Measurements from ENCODE around the gene ATG16L2. TPM values are rescaled to one million over a fixed set of nuclear protein-coding genes. Genes with fewer than 3 reads are reported as not detected.

Gene ATG16L2
- total RNA-seq, 1 experiment from 2014 or later: 17.3 TPM

DNA sequence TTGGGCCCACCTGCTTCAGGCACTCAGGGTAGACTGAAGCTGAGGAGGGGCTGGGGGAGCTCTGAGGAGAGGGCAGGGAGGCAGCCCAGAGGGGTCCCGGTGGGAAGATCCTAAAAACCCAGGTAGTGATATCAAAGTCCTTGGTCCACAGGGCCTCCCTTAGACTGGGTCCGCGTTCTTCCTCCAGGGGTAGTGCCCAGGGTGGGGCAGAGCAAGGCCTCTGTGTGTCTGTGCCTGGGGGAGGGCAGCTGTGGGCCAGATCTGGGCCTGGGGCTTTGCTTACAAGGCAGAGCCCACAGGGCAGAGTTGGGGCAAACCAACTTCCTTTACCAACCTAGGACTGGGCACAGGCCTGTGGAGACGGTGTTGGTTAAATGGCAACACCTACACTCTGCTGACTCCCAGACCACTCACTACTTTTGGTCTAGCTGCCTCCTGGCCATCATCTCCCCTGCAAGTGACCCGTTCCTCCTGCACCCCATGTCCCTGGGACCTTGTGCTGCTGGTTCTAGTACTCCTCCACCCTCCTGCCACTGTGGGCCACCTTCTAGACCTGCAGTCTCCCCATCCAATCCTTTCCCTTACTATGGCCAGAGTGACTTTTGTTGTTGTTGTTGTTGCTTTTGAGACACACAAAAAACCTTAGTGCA is 15.8 kb downstream of the ATG16L2 start:
- Mint-ChIP-seq H3K4me1 (peaks cover 9 to 12% of the 10 kb centered on the region in 2 experiments), H3K9me3 (no peaks in the 10 kb centered on the region), H3K4me3 (no peak overlapping the region), H3K27me3 (ENCODE audit: low read depth) (peaks cover 4% of the 10 kb centered on the region; the same call in 1 of the 2 replicates), H3K27ac (peak overlapping the region in 1 of 3 experiments; percentile 49; a peak in 2 of 7 replicates), H3K36me3 (ENCODE audit: insufficient read depth in 1 of 3, low read depth in 3 of 3) (peaks cover 0 to 2% (median 0%) of the 10 kb centered on the region in 3 experiments; a peak in 2 of 7 replicates)
- H3K18ac ChIP-seq (ENCODE audit: insufficient read length, low read depth, low read length): no peak overlapping the region
- no peaks in the 10 kb centered on the region for H3K27me3 ChIP-seq (ENCODE audit: insufficient read depth, low read length)
- no peaks in the 10 kb centered on the region for H3K4me1 ChIP-seq (ENCODE audit: insufficient read depth, low read length)
- H3K4ac ChIP-seq (ENCODE audit: low read depth, low read length): no peak overlapping the region
- no peak overlapping the region for H3K56ac ChIP-seq (ENCODE audit: insufficient read length, low read depth, low read length)
- H2BK5ac ChIP-seq (ENCODE audit: insufficient read length, low read length): no peak overlapping the region
- H4K91ac ChIP-seq (ENCODE audit: insufficient read length, low read depth, low read length): no peak overlapping the region
- H2AFZ ChIP-seq (ENCODE audit: low read length): no peak overlapping the region
- H4K20me1 ChIP-seq (ENCODE audit: control insufficient read depth, insufficient read depth, insufficient read length): no peaks in the 10 kb centered on the region
- H2BK20ac ChIP-seq (ENCODE audit: low read depth, low read length, poor library complexity, severe bottlenecking): no peak overlapping the region
- H3K14ac ChIP-seq (ENCODE audit: insufficient read depth, low read length): no peak overlapping the region
- no peak overlapping the region for H2BK120ac ChIP-seq (ENCODE audit: low read depth, low read length, poor library complexity, severe bottlenecking)
- H3K79me1 ChIP-seq (ENCODE audit: insufficient read depth, low read depth, low read length, poor library complexity, severe bottlenecking): no peaks in the 10 kb centered on the region
- WGBS (ENCODE audit: extremely low coverage, insufficient read length, low lambda C conversion rate): no CpG with 5 or more reads among the region's 5 CpGs
- no peak overlapping the region for H4K5ac ChIP-seq (ENCODE audit: insufficient read length, low read depth, low read length)
- H3K23me2 ChIP-seq (ENCODE audit: insufficient read length, low read depth, low read length, poor library complexity, severe bottlenecking): no peaks in the 10 kb centered on the region
- no peak overlapping the region for H2BK12ac ChIP-seq (ENCODE audit: insufficient read length, low read depth, low read length)
- TF ChIP-seq, protein P1, sequence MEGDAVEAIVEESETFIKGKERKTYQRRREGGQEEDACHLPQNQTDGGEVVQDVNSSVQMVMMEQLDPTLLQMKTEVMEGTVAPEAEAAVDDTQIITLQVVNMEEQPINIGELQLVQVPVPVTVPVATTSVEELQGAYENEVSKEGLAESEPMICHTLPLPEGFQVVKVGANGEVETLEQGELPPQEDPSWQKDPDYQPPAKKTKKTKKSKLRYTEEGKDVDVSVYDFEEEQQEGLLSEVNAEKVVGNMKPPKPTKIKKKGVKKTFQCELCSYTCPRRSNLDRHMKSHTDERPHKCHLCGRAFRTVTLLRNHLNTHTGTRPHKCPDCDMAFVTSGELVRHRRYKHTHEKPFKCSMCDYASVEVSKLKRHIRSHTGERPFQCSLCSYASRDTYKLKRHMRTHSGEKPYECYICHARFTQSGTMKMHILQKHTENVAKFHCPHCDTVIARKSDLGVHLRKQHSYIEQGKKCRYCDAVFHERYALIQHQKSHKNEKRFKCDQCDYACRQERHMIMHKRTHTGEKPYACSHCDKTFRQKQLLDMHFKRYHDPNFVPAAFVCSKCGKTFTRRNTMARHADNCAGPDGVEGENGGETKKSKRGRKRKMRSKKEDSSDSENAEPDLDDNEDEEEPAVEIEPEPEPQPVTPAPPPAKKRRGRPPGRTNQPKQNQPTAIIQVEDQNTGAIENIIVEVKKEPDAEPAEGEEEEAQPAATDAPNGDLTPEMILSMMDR (conservative IDR thresholded peaks at IDR 0.05): no peak
- no peak overlapping the region for H2BK15ac ChIP-seq (ENCODE audit: low read depth, low read length)
- H2AK5ac ChIP-seq (ENCODE audit: insufficient read length, low read length): no peak overlapping the region
- H3K79me2 ChIP-seq (ENCODE audit: insufficient read depth, low read length): no peaks in the 10 kb centered on the region
- H3K27ac ChIP-seq (ENCODE audit: insufficient read length, low read depth, low read length): no peak overlapping the region
- H3K9me3 ChIP-seq (ENCODE audit: control insufficient read depth, low read depth, low read length): no peaks in the 10 kb centered on the region
- H4K8ac ChIP-seq (replicated peaks; ENCODE audit: insufficient read length, low read depth, low read length): no peak overlapping the region
- no peak overlapping the region for H3K23ac ChIP-seq (ENCODE audit: insufficient read length, low read depth, low read length)
- no peak overlapping the region for H3K9ac ChIP-seq (ENCODE audit: extremely low read depth, insufficient read length, low read length)
- no peak overlapping the region for H3K4me2 ChIP-seq (ENCODE audit: insufficient read depth, insufficient read length, low read length)
- H3T11ph ChIP-seq (ENCODE audit: low read length): no peak overlapping the region
- no peak for DNase-seq
